OCI-LY7 (cell line): ENCODE results near the gene OR4D2.

Source experiments
- CTCF ChIP-seq: fragments of 200-600 bp; sonication (generic); conservative IDR thresholded peaks from 2 replicates; pipeline ENCODE4 v1.5.1; 2014; ENCODE audit warnings: mild to moderate bottlenecking, antibody characterized with exemption, low read length, moderate library complexity, mixed read lengths
- EZH2phosphoT487 ChIP-seq: fragments of 200-600 bp; sonication (generic); IDR thresholded peaks from 2 replicates; pipeline ENCODE4 v1.6.1; 2018; ENCODE audit warnings: low read depth, borderline replicate concordance, mild to moderate bottlenecking, mixed run types, antibody characterized with exemption, low read length, moderate library complexity, mixed read lengths

GRCh38 chr17:58148609-58149008 is 18.2 kb upstream of the OR4D2 start:
- no peak for TF ChIP-seq CTCF
- no peak for TF ChIP-seq EZH2phosphoT487
